ENCODE results near the gene DDX59. TPM values are rescaled to one million over a fixed set of nuclear protein-coding genes. Genes with fewer than 3 reads are reported as not detected.

Gene DDX59
- polyA plus RNA-seq, 1 of the 3 experiments (the other 2 are of a cell fraction) = 8.9 TPM

DNA sequence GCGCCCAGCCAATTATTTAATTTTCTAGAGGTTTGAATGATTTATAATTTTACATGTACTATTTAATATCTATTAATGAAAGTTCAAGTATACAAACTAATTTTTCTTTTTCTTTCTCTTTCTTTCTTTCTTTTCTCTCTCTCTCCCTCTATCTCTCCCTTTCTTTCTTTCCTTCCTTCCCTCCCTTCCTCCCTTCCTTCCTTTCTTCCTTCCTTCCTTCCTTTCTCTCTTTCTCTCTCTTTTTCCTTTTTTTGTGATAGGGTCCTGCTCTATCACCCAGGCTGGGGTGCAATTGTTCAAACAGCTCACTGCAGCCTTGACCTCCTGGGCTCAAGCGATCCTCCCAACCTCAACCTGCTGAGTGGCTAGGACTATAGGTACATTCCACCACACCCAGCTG, 33.0 kb downstream of the DDX59 start:
- TF ChIP-seq EP300 (IDR thresholded peaks at IDR 0.05; ENCODE audit: borderline replicate concordance in 1 of 2, low read depth in 1 of 2, low read length in 1 of 2) (no peak), TEAD4 (IDR thresholded peaks at IDR 0.05; ENCODE audit: borderline replicate concordance, insufficient read depth) (no peak), FOXM1 (IDR thresholded peaks at IDR 0.05; ENCODE audit: low read depth) (no peak), SIN3A (IDR thresholded peaks at IDR 0.05; ENCODE audit: borderline replicate concordance, low read depth, low read length) (no peak), FOXJ3 (CRISPR knock-in tag; IDR thresholded peaks at IDR 0.05) (no peak), RCOR1 (IDR thresholded peaks at IDR 0.05; ENCODE audit: low read length) (no peak), SMC3 (IDR thresholded peaks at IDR 0.05; ENCODE audit: low read depth, low read length) (no peak), RFX5 (IDR thresholded peaks at IDR 0.05; ENCODE audit: low read length) (no peak), JUND (IDR thresholded peaks at IDR 0.05) (no peak), FOSL2 (IDR thresholded peaks at IDR 0.05; ENCODE audit: borderline replicate concordance, low read depth) (no peak)
- TF ChIP-seq, protein P1, sequence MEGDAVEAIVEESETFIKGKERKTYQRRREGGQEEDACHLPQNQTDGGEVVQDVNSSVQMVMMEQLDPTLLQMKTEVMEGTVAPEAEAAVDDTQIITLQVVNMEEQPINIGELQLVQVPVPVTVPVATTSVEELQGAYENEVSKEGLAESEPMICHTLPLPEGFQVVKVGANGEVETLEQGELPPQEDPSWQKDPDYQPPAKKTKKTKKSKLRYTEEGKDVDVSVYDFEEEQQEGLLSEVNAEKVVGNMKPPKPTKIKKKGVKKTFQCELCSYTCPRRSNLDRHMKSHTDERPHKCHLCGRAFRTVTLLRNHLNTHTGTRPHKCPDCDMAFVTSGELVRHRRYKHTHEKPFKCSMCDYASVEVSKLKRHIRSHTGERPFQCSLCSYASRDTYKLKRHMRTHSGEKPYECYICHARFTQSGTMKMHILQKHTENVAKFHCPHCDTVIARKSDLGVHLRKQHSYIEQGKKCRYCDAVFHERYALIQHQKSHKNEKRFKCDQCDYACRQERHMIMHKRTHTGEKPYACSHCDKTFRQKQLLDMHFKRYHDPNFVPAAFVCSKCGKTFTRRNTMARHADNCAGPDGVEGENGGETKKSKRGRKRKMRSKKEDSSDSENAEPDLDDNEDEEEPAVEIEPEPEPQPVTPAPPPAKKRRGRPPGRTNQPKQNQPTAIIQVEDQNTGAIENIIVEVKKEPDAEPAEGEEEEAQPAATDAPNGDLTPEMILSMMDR (IDR thresholded peaks at IDR 0.05) = no peak
- TF ChIP-seq, protein P2, sequence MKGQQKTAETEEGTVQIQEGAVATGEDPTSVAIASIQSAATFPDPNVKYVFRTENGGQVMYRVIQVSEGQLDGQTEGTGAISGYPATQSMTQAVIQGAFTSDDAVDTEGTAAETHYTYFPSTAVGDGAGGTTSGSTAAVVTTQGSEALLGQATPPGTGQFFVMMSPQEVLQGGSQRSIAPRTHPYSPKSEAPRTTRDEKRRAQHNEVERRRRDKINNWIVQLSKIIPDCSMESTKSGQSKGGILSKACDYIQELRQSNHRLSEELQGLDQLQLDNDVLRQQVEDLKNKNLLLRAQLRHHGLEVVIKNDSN (IDR thresholded peaks at IDR 0.05; ENCODE audit: borderline replicate concordance, low read depth) = no peak
- TF ChIP-seq, protein P3, sequence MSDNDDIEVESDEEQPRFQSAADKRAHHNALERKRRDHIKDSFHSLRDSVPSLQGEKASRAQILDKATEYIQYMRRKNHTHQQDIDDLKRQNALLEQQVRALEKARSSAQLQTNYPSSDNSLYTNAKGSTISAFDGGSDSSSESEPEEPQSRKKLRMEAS (IDR thresholded peaks at IDR 0.05; ENCODE audit: low read depth) = no peak
- TF ChIP-seq, protein P4, sequence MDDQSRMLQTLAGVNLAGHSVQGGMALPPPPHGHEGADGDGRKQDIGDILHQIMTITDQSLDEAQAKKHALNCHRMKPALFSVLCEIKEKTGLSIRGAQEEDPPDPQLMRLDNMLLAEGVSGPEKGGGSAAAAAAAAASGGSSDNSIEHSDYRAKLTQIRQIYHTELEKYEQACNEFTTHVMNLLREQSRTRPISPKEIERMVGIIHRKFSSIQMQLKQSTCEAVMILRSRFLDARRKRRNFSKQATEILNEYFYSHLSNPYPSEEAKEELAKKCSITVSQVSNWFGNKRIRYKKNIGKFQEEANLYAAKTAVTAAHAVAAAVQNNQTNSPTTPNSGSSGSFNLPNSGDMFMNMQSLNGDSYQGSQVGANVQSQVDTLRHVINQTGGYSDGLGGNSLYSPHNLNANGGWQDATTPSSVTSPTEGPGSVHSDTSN (IDR thresholded peaks at IDR 0.05) = no peak
- TF ChIP-seq, protein P5, sequence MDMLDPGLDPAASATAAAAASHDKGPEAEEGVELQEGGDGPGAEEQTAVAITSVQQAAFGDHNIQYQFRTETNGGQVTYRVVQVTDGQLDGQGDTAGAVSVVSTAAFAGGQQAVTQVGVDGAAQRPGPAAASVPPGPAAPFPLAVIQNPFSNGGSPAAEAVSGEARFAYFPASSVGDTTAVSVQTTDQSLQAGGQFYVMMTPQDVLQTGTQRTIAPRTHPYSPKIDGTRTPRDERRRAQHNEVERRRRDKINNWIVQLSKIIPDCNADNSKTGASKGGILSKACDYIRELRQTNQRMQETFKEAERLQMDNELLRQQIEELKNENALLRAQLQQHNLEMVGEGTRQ (IDR thresholded peaks at IDR 0.05; ENCODE audit: borderline replicate concordance, low read depth, low read length) = no peak
- H3F3A ChIP-seq (replicated peaks; ENCODE audit: insufficient read depth) = no peaks in the 10 kb centered on the region
- 91% methylated on average over 2 of the region's 2 CpGs for WGBS (ENCODE audit: low lambda C conversion rate)
- ChIA-PET CTCF (interaction anchor here (4.4 kb wide), 1 partner anchor 13 kb away, joined by 32 read pairs; no protein-coding TSS in a partner anchor), POLR2A (no interaction called here)
- H3K4me1 ChIP-seq (ENCODE audit: control insufficient read depth in 1 of 2, insufficient read depth in 2 of 2, low read depth in 1 of 2, low read length in 1 of 2) = peaks cover 2 to 16% of the 10 kb centered on the region in 2 experiments; a peak in 3 of 4 replicates
- H3K9me3 ChIP-seq = no peaks in the 10 kb centered on the region
- H3K4me3 ChIP-seq (ENCODE audit: low read depth in 2 of 2, low read length in 1 of 2) = no peak overlapping the region
- no peaks in the 10 kb centered on the region for H4K20me1 ChIP-seq (ENCODE audit: insufficient read depth)
- no peaks in the 10 kb centered on the region for H3K27me3 ChIP-seq (ENCODE audit: insufficient read depth)
- H3K79me2 ChIP-seq (ENCODE audit: insufficient read depth) = no peaks in the 10 kb centered on the region
- H3K9ac ChIP-seq = no peak overlapping the region
- no peaks in the 10 kb centered on the region for H3K36me3 ChIP-seq (replicated peaks in 1 of 2; ENCODE audit: control insufficient read depth in 1 of 2, insufficient read depth in 2 of 2, low read length in 1 of 2)
- H3K27ac ChIP-seq (ENCODE audit: low read depth in 2 of 2, low read length in 1 of 2) = no peak overlapping the region
- no peaks in the 10 kb centered on the region for H3K9me2 ChIP-seq
- H3K4me2 ChIP-seq = no peak overlapping the region
- DNase-seq = no peak
- no peak overlapping the region for H2AFZ ChIP-seq (ENCODE audit: low read depth)
